ENCODE data around the gene GNB2. TPM values are rescaled to one million over a fixed set of nuclear protein-coding genes. Genes with fewer than 3 reads are reported as not detected.

The GNB2 gene
- total and polyA plus RNA-seq, 2 of the 13 experiments (the other 11 are each of a cell fraction or from before 2014, with no cell fraction given): 48.3 to 67.1 TPM

GRCh38 chr7:100691676-100692577 is 18.4 kb downstream of the GNB2 start (continued):
- no peak for TF ChIP-seq ZNF431 (CRISPR knock-in tag; IDR thresholded peaks at IDR 0.05; ENCODE audit: borderline replicate concordance, low read depth)

GRCh38 chr7:100692578-100692961 is 19.0 kb downstream of the GNB2 start:
- in situ Hi-C loops (cut with HindIII; ENCODE audit: extremely low pct_ligation_motif_present, low pct_unique_long_range_greater_than_20kb) (loop anchor here (5.0 to 10.0 kb wide), 2 partner anchors 80 to 228 kb away; partner anchors contain the start of genes MOSPD3 and SPACDR), intact Hi-C loops (cut with micrococcal nuclease; ENCODE audit: unreplicated experiment) (loop anchor here (5.0 kb wide), 1 partner anchor 80 kb away; the partner anchor contains the start of gene MOSPD3)
- peaks cover 40% of the 10 kb centered on the region for H4K20me1 ChIP-seq (ENCODE audit: insufficient read depth, low read length)
- peaks cover 34% of the 10 kb centered on the region for H3K4me1 ChIP-seq (ENCODE audit: insufficient read depth, low read length)
- DNase-seq (ENCODE audit: low spot score): no peak
- WGBS (ENCODE audit: low lambda C conversion rate): 62% methylated on average over 6 of the region's 6 CpGs
- TF ChIP-seq ZBTB3 (CRISPR knock-in tag; IDR thresholded peaks at IDR 0.05; ENCODE audit: borderline replicate concordance, low read depth) (no peak), HBP1 (CRISPR knock-in tag; IDR thresholded peaks at IDR 0.05; ENCODE audit: low read depth) (0 out of 2 replicates have a peak, but pooled peaks have one; percentile 16), MYC (CRISPR knock-in tag; IDR thresholded peaks at IDR 0.05; ENCODE audit: borderline replicate concordance) (peak; percentile 61; the same call in 1 of the 2 replicates)
- peaks cover 11 to 27% of the 10 kb centered on the region in 2 experiments; a peak in 4 of 5 replicates for H3K36me3 ChIP-seq (replicated peaks in 1 of 2; ENCODE audit: control insufficient read depth in 1 of 2, insufficient read depth in 2 of 2, low read length in 2 of 2)
- no peak for ATAC-seq
- H3K79me2 ChIP-seq (ENCODE audit: insufficient read depth, low read length): peaks cover 48% of the 10 kb centered on the region
- ChIA-PET POLR2A (interaction anchor here (0.6 to 4.4 kb wide), 9 partner anchors 12 to 182 kb away, joined by 3 to 17 read pairs (median 4); partner anchors contain the start of genes FBXO24, LRCH4, MOSPD3 and POP7), CTCF (ENCODE audit: low intra/inter-chr PET ratio, low total read pairs) (interaction anchor here (2.0 kb wide), 1 partner anchor 63 kb away, joined by 8 read pairs; no protein-coding TSS in a partner anchor)
- H3K27ac ChIP-seq (ENCODE audit: extremely low read length, insufficient read depth, low read length): no peak overlapping the region
- peak overlapping the region; percentile 88 for H3K9ac ChIP-seq (ENCODE audit: insufficient read depth, low read depth, low read length)
- no peak for FAIRE-seq
- H3K27me3 ChIP-seq (ENCODE audit: control insufficient read depth in 1 of 2, insufficient read depth in 2 of 2, low read length in 2 of 2): no peaks in the 10 kb centered on the region
- H2AFZ ChIP-seq (ENCODE audit: low read length): no peak overlapping the region
- peak overlapping the region; percentile 89 for H3K4me2 ChIP-seq (ENCODE audit: low read depth, low read length)
- H3K9me3 ChIP-seq (ENCODE audit: low read length): no peaks in the 10 kb centered on the region
- peak overlapping the region; percentile 93 to 97 (median 96) for H3K4me3 ChIP-seq (replicated peaks in 1 of 3; ENCODE audit: insufficient read depth in 1 of 3, low read depth in 2 of 3, low read length in 3 of 3)
- no TSS peak for BruUV-seq (replicated peaks)
